NCI-H146 treated with DMSO at 0.1 percent for 48 hours (cell line): ENCODE measurements around the gene MAB21L2.
"Not testable (repeated sequence)": the region's sequence is repeated elsewhere in the genome, so short reads cannot be mapped to it uniquely, and the experiment has no call there.

ENCODE experiments used
- DNase-seq: peaks from one replicate; lab custom pipeline; 2025; ENCODE audit not compliant: unreplicated experiment; lab: John Stamatoyannopoulos, UW

Gene MAB21L2

GRCh38 chr4:150582146-150582872 is at the start of gene MAB21L2:
Gene MAB21L2 (plus strand): TSS chr4:150582151. CDS start chr4:150583030, 879 bp downstream.
- DNase-seq: no peak

- no peak for DNase-seq
These were observed 48.3 kb upstream of the MAB21L2 start for GRCh38 chr4:150533673-150534072.

- DNase-seq: no peak
These were observed 47.1 kb upstream of the MAB21L2 start for GRCh38 chr4:150534818-150535217.

- peak; percentile 12 for DNase-seq
These were observed 44.0 kb upstream of the MAB21L2 start for GRCh38 chr4:150537911-150538310.

GRCh38 chr4:150540536-150540935 is 41.4 kb upstream of the MAB21L2 start:
- DNase-seq: no peak

- no peak for DNase-seq
These were observed 41.0 kb upstream of the MAB21L2 start for GRCh38 chr4:150540959-150541360.

- DNase-seq: no peak
These were observed 40.3 kb upstream of the MAB21L2 start for GRCh38 chr4:150541681-150542080.

- DNase-seq: no peak
These were observed 38.9 kb upstream of the MAB21L2 start for GRCh38 chr4:150543042-150543441.

- no peak for DNase-seq
These were observed 35.7 kb upstream of the MAB21L2 start for GRCh38 chr4:150546286-150546685.

GRCh38 chr4:150547154-150547838 is 34.7 kb upstream of the MAB21L2 start:
- DNase-seq: no peak

GRCh38 chr4:150557811-150558210 is 24.1 kb upstream of the MAB21L2 start:
- DNase-seq: not testable (repeated sequence)

GRCh38 chr4:150561143-150561737 is 20.7 kb upstream of the MAB21L2 start:
- no peak for DNase-seq

- DNase-seq: no peak
These were observed 19.7 kb upstream of the MAB21L2 start for GRCh38 chr4:150562250-150562649.

GRCh38 chr4:150562751-150563150 is 19.2 kb upstream of the MAB21L2 start:
- DNase-seq: no peak

- not testable (repeated sequence) for DNase-seq
These were observed 17.0 kb upstream of the MAB21L2 start for GRCh38 chr4:150564967-150565366.

GRCh38 chr4:150567070-150567469 is 14.9 kb upstream of the MAB21L2 start:
- DNase-seq: no peak

GRCh38 chr4:150569384-150569987 is 12.5 kb upstream of the MAB21L2 start:
- peak; percentile 56 for DNase-seq

- no peak for DNase-seq
These were observed 11.9 kb upstream of the MAB21L2 start for GRCh38 chr4:150569998-150570535.

- DNase-seq: no peak
These were observed 11.1 kb upstream of the MAB21L2 start for GRCh38 chr4:150570862-150571261.

GRCh38 chr4:150572704-150573504 is 9.0 kb upstream of the MAB21L2 start:
- peak; percentile 26 for DNase-seq

GRCh38 chr4:150573534-150573933 is 8.4 kb upstream of the MAB21L2 start:
- DNase-seq: no peak
